SK-N-MC (cell line): Measurements from ENCODE around the gene PDE4D.
"Not testable (repeated sequence)": the region's sequence is repeated elsewhere in the genome, so short reads cannot be mapped to it uniquely, and the experiment has no call there.

Experiments used
- DNase-seq: peaks from one replicate; pipeline ENCODE4 v3.0.0-alpha.2; 2011; ENCODE audit warnings: low read depth, low spot score
- H3K27ac ChIP-seq: fragments of 200-600 bp; sonication (generic); 2 replicates; pipeline ENCODE4 v1.5.1; 2016; ENCODE audit warnings: mixed run types
- H3K36me3 ChIP-seq: fragments of 200-600 bp; sonication (generic); 2 replicates; pipeline ENCODE4 v1.6.1; 2017; ENCODE audit warnings: antibody characterized with exemption, low read length, mixed read lengths; ENCODE audit not compliant: insufficient read depth
- H3K4me3 ChIP-seq: fragments of 200-600 bp; sonication (generic); 2 replicates; pipeline ENCODE4 v1.5.1; 2016
- H3K9ac ChIP-seq: fragments of 200-600 bp; sonication (generic); 2 replicates; pipeline ENCODE4 v1.8.0; 2017; ENCODE audit warnings: mixed run types, mixed read lengths; ENCODE audit not compliant: insufficient read length
- H3K9me3 ChIP-seq: fragments of 200-600 bp; sonication (generic); 2 replicates; pipeline ENCODE4 v1.6.1; 2017; ENCODE audit warnings: low read depth, mild to moderate bottlenecking, antibody characterized with exemption, low read length, moderate library complexity, mixed read lengths
- EZH2 ChIP-seq: fragments of 200-600 bp; sonication (generic); IDR thresholded peaks from one replicate; pipeline ENCODE4 v1.6.1; 2017; ENCODE audit warnings: antibody characterized with exemption
- FOXP2 ChIP-seq: optimal IDR thresholded peaks from 2 replicates; pipeline ENCODE3; 2011; ENCODE audit warnings: mild to moderate bottlenecking, moderate library complexity; ENCODE audit not compliant: insufficient read depth; ENCODE audit errors: extremely low read length, control extremely low read depth
- POLR2AphosphoS5 ChIP-seq: IDR thresholded peaks from 2 replicates; pipeline ENCODE4 v1.6.1; 2012; ENCODE audit warnings: mild to moderate bottlenecking, low read depth, low read length, borderline replicate concordance

Gene PDE4D

GRCh38 chr5:59577485-59577884 is 316.0 kb downstream of the PDE4D start:
- TF ChIP-seq EZH2 = no peak
- no peak for TF ChIP-seq FOXP2
- no peak for TF ChIP-seq POLR2AphosphoS5
- no peak overlapping the region for H3K9ac ChIP-seq
- no peak overlapping the region for H3K4me3 ChIP-seq
- H3K36me3 ChIP-seq = no peaks in the 10 kb centered on the region
- H3K9me3 ChIP-seq = no peaks in the 10 kb centered on the region
- no peak overlapping the region for H3K27ac ChIP-seq
- no peak for DNase-seq

GRCh38 chr5:59575648-59576445 is 317.7 kb downstream of the PDE4D start:
- no peak for TF ChIP-seq POLR2AphosphoS5
- TF ChIP-seq EZH2 = no peak
- TF ChIP-seq FOXP2 = no peak
- no peaks in the 10 kb centered on the region for H3K36me3 ChIP-seq
- no peak for DNase-seq
- H3K9ac ChIP-seq = no peak overlapping the region
- H3K4me3 ChIP-seq = no peak overlapping the region
- H3K27ac ChIP-seq = no peak overlapping the region
- H3K9me3 ChIP-seq = no peaks in the 10 kb centered on the region

DNA sequence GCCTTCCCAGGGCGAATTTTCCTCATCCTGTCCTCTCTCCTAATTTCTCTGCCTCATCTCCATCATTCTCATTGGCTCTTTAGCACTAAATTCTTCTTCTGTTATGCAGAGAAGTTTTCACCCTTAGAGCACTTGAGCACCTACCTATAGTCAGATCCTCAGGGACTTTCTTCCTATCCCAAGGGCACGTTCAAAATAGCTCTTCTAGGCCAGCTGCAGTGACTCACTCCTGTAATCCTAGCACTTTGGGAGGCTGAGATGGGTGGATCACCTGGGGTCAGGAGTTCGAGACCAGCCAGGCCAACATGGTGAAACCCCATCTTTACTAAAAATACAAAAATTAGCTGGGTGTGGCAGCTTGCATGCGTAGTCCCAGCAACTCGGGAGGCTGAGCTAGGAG is 320.0 kb downstream of the PDE4D start:
- not testable (repeated sequence) for H3K36me3 ChIP-seq, H3K9me3 ChIP-seq, DNase-seq, H3K9ac ChIP-seq, H3K4me3 ChIP-seq, H3K27ac ChIP-seq

GRCh38 chr5:59571067-59571466 is 322.5 kb downstream of the PDE4D start:
- TF ChIP-seq EZH2 (no peak), FOXP2 (no peak), POLR2AphosphoS5 (no peak)
- H3K4me3 ChIP-seq = no peak overlapping the region
- no peaks in the 10 kb centered on the region for H3K36me3 ChIP-seq
- no peaks in the 10 kb centered on the region for H3K9me3 ChIP-seq
- no peak for DNase-seq
- no peak overlapping the region for H3K27ac ChIP-seq
- no peak overlapping the region for H3K9ac ChIP-seq

GRCh38 chr5:59569608-59570334 is 323.8 kb downstream of the PDE4D start:
- no peak for DNase-seq
- H3K9me3 ChIP-seq = no peaks in the 10 kb centered on the region
- H3K27ac ChIP-seq = no peak overlapping the region
- TF ChIP-seq FOXP2 (no peak), POLR2AphosphoS5 (no peak), EZH2 (no peak)
- no peak overlapping the region for H3K9ac ChIP-seq
- no peaks in the 10 kb centered on the region for H3K36me3 ChIP-seq
- H3K4me3 ChIP-seq = no peak overlapping the region

DNA sequence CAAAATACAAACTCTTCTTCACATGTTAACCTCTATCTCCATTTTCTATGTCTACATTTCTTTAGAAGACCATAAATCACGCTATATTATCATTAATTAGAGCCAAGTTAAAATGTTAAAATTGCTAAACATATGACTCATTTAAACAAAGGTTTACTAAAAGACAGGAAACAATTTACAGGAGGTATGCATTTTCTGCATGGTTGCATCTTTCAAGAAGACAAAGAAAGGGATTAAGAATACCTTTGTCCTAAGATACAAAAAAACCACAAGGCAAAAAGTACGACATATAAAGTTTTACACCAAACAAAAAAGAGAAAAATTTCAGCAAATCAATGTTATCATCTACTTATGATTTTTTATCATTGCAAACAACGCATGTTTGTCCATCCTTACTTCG is 324.4 kb downstream of the PDE4D start:
- Histone ChIP-seq H3K36me3 (no peaks in the 10 kb centered on the region), H3K27ac (no peak overlapping the region), H3K9ac (no peak overlapping the region), H3K4me3 (no peak overlapping the region), H3K9me3 (no peaks in the 10 kb centered on the region)
- TF ChIP-seq EZH2 = no peak
- no peak for TF ChIP-seq FOXP2
- no peak for TF ChIP-seq POLR2AphosphoS5
- no peak for DNase-seq

- Histone ChIP-seq H3K9me3 (no peaks in the 10 kb centered on the region), H3K9ac (no peak overlapping the region), H3K27ac (no peak overlapping the region), H3K36me3 (no peaks in the 10 kb centered on the region), H3K4me3 (no peak overlapping the region)
- no peak for DNase-seq
- no peak for TF ChIP-seq EZH2
- no peak for TF ChIP-seq POLR2AphosphoS5
- no peak for TF ChIP-seq FOXP2
Measured at GRCh38 chr5:59568161-59568560, 325.4 kb downstream of the PDE4D start.

GRCh38 chr5:59565551-59565950 is 328.0 kb downstream of the PDE4D start:
- no peak for TF ChIP-seq FOXP2
- TF ChIP-seq POLR2AphosphoS5 = no peak
- TF ChIP-seq EZH2 = no peak
- no peak overlapping the region for H3K4me3 ChIP-seq
- H3K27ac ChIP-seq = no peak overlapping the region
- H3K36me3 ChIP-seq = no peaks in the 10 kb centered on the region
- no peaks in the 10 kb centered on the region for H3K9me3 ChIP-seq
- no peak overlapping the region for H3K9ac ChIP-seq
- DNase-seq = no peak
